Stimulated activated CD8-positive, alpha-beta memory T cell treated with anti-CD3 and anti-CD28 coated beads, Interleukin-7, amount 100 ng/mL, for 4 hours (primary cell): ENCODE results near the gene MYO7B.

Experiments
- DNase-seq, 2 donors: peaks; one replicate each; pipeline ENCODE4 v3.0.0-alpha.2; 2020; ENCODE audit warnings: low read depth in 2 of 2

The MYO7B gene

GRCh38 chr2:127535422-127535901, at the start of gene MYO7B:
Gene MYO7B, plus strand, starts transcription at chr2:127535683. Its CDS starts 24,040 bp downstream, at chr2:127559723.
- DNase-seq, result no peak

DNA sequence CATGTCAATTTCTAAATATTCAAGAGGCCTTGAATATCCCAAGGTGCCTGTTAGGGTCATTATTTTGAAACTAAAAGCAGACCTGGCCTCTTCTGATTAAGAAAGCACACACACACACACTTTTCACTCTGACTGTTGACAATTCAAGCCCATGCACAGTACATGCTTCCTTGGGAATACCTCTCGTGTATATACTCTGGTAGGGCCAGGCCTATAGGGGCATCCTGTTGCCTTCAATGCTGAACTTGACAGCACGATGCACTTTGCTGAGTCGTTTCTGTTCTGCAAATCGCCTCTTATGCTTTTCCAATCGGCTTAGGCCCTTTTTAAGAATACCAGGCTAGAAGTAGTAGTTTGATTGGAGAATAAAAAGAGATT, 49.8 kb upstream of the MYO7B start:
- DNase-seq, result no peak

GRCh38 chr2:127486247-127487058, 49.0 kb upstream of the MYO7B start:
- DNase-seq, result no peak

DNA sequence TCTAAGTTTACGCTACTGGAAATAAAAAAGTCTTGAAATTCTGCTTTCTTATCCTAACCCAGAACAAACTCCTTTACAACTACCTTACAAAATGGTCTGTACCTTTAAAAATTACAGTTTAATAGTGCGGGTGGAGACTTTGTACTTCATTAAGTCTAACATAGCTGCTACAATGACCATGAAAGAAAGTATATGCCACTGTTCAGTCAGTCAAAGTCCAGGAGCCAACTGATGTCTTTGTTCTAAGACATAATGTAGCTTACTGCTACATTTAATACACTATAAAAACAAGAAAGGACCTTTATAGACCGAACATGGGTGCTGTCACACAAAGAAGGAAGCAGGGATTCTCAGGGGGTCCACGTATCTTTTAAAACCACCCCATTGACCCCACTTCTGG, 45.2 kb upstream of the MYO7B start:
- DNase-seq, result no peak

DNA sequence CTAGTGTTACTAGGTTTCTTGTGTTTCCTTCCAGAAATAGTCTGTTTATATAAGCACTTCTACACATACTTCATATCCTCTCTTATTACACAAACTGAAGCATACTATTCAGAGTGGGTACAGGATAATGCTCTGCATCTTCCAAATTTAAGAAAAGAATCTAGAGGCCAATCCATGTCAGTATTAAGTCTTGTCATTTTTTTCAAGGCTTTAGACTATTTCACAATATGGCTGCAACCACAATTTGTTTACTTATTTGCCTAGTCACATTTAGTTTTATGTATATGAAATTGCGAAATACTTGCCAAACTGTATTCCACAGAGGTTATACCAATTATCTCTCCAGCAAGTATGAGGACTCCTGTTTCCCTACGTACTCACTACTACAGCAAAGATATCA, 37.1 kb upstream of the MYO7B start:
- no peak for DNase-seq

DNA sequence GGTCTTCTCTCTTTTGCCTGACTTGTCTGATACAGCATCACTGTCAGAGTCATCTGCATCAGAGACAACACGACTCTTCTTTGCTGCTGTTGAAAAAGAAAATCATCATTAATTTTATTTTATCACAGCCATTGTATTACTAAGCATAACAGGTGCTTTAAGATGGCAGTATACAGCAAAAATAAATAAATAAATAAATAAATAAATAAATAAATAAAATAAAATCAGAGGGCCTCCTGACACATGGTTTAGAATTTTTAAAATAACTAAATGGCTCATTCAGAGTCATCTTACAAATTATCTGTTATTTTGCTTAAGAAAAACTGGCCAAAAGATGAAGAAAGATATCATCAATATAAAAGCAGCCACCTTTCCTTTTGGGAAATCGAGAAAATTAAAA, 32.0 kb upstream of the MYO7B start:
- DNase-seq, result no peak

- no peak for DNase-seq
Observed at GRCh38 chr2:127504552-127505430, 30.7 kb upstream of the MYO7B start.

DNA sequence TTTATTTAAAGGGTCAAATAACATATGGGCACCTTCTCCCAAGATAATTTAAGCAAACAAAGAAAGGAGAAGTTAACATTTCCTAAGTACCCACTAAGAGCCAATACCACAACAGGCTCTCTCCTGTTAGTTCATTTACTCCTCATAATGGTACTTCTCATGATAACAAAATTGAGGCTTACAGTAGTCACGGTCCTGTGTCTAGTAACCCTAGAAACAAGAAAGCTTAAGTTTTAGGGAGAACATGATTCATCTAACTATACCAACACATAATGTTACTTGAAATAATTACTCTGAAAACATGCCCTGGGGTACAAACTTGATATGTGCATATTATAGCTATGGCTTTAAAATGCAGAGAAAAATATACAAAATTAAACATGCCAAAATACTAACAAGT, 29.0 kb upstream of the MYO7B start:
- DNase-seq, result no peak

GRCh38 chr2:127508023-127508630, 27.4 kb upstream of the MYO7B start:
- DNase-seq, result no peak

DNA sequence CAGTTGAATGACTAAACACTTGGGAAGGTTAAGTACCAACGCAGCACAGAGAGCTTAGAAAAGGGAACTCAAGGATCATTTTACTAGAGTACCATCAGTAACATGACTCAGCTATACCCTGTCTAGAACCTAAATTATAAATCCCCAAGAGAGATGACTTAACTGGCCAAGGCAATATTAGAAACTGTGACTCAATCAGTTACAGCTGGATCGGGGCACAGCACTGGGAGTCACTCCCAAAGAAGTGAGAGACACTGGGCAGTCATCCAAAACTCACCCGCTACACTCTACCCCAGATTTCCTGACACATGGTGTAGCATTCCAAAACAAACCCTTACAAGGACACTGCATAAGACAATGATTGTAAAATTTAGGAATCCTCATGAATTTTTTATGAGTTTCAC, 26.9 kb upstream of the MYO7B start:
- no peak for DNase-seq

DNA sequence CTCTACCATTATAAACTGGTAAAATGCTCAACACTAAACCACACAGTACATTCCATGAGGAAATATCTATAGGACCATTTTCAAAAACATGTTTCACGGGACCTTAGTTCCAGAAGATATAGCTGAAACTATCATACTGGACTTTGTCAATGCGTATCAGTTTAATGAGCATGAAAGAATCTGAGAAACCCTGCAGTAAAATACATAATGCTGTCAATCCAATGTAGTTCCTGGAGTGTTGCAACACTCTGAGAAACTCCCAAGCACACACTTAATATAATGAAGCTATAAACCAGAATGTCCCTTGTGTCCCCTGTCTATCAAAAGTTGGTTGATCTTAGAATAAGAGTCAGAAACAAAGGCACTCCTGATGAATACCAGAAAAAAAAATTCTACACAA, 25.4 kb upstream of the MYO7B start:
- no peak for DNase-seq

DNA sequence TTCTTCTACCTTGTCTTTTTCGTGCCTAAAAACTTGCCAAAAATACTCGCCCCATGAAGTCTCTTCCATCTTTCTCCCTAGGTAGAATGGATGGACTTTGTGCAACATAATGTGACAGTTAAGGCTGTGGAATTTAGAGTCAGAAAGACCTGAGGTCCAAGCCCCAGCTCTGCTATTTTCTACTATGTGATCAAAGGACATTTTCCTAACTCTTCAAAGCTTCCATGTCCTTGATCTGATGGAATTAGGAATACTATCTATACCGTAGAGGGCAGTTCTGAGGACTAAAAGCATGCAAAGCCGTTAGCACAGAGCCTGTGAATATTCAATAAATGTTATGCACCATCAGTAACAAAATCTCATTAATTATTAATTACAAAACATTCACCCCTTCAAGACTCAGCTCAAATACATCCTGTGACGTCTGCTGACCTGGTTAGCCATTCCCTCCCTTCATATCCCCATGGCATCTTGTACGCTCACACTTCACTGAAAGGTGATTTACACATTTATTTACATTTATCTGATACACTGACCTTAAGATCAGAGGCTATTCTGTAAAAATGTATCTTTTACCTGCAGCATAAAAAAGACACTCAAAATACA, 24.3 kb upstream of the MYO7B start:
- DNase-seq, result no peak

GRCh38 chr2:127511917-127512316, 23.6 kb upstream of the MYO7B start:
- no peak for DNase-seq

- no peak for DNase-seq
Observed at GRCh38 chr2:127512362-127512761, 23.1 kb upstream of the MYO7B start.

- no peak for DNase-seq
Observed at GRCh38 chr2:127514076-127514475, 21.4 kb upstream of the MYO7B start.

DNA sequence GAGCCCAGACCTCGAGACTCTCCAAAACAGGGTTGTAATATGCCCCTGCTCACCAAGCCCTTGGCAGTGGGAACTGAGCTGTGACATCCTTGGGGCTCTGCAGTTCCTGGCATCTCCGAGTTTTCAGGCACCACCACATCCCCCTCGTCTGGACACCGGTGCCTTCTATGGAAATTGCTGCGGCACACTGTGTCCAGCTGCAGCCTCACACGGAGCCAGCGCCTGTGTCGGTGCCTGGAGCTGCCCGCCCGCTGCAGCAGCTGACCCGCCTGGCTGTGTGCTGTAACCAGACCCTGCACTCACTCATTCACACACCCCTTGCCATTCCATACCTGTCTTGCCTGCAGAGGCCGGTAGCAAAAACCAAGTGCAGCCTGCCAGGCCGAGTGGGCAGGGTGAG, 21.0 kb upstream of the MYO7B start:
- no peak for DNase-seq

DNA sequence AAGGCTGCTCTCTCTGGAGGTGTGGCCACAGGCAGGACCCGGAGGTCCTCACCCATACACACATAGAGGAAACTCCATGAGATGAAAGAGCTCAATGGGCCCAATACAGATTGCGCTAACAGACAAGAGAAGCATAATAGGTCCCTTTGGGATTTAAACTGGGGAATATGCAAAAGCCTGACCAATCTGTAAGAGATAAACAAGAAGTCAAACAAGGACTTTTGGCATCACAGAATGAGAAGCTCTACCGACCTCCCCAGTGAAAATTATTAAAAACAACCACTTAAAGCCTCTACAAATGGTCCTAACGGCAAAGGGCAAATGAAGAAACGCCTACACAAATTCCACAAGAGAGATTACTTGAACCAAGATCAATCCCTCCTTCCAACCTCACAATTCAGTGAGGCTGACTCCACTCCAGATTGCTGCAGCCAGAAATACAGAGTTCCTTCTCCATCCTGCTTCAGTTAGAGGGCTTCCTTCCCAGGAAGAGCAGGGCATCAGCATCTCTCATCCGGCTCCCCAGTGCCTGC, 20.0 kb upstream of the MYO7B start:
- DNase-seq, result no peak

DNA sequence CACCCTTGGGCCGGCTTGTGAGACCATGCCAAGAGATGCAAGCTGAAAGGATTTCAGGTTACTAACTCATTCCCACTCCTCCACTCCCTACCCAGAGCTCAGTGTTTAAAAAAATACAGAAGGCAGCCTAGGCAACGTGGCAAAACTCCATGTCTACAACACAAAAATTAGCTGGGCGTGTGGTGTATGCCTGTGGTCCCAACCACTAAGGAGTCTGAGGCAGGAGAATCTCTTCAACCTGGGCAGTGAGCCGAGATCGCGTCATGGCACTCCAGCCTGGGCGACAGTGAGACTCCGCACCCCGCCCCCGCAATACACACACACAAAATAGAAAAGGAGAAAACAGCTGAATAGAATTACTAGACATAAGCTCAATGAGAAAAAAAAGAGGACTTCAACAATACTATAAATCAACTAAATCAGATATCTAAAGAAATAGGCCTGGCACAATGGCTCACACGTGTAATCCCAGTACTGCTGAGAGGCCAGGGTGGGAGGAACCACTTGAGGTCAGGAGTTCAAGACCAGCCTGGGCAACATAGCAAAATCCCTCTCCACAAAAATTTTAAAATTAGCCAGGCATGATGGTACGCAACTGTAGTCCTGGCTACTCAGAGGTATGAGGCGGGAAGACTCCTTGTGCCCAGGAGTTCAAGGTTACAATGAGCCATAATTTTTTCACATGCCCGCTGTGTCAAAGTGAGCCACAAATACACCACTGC, 19.3 kb upstream of the MYO7B start:
- no peak for DNase-seq

- no peak for DNase-seq
Observed at GRCh38 chr2:127517465-127517864, 18.0 kb upstream of the MYO7B start.

GRCh38 chr2:127520424-127520823, 15.1 kb upstream of the MYO7B start:
- DNase-seq, result no peak
